ENCODE results near the gene HLA-DQB1. TPM values are rescaled to one million over a fixed set of nuclear protein-coding genes. Genes with fewer than 3 reads are reported as not detected.
A peak's percentile ranks its signal among the peaks of the same experiment; 100 is the strongest.

The HLA-DQB1 gene
- total RNA-seq, 4 donors from 2014 or later: 0.14 to 1.9 (median 1.1) TPM; not detected in 1

- in situ Hi-C loops (cut with MboI; ENCODE audit: low pct_ligation_motif_present in 1 of 4, low pct_unique_long_range_greater_than_20kb in 1 of 4, low sequenced_read_pairs in 3 of 4): no loop called here
- WGBS, 2 donors (ENCODE audit: low coverage in 1 of 2): 9 to 10% methylated on average over 5 to 8 of the region's 8 CpGs
- Histone ChIP-seq H3K27me3 (no peaks in the 10 kb centered on the region), H3K4me3 (peak overlapping the region in 1 of 4 donors; percentile 21), H3K4me1 (no peaks in the 10 kb centered on the region), H3K36me3 (no peaks in the 10 kb centered on the region), H3K9me3 (no peaks in the 10 kb centered on the region), H3K27ac (peak overlapping the region in 2 of 4 donors; percentile 45 to 57)
- DNase-seq: no peak
- no peak for TF ChIP-seq POLR2A (IDR thresholded peaks at IDR 0.05)
- TF ChIP-seq CTCF (IDR thresholded peaks at IDR 0.05): no peak
- no peak for TF ChIP-seq EP300 (IDR thresholded peaks at IDR 0.05; ENCODE audit: low read depth)
- TF ChIP-seq POLR2AphosphoS5 (IDR thresholded peaks at IDR 0.05): no peak
- intact Hi-C loops (cut with DNase I; ENCODE audit: low total_unique reads): no loop called here
Measured at GRCh38 chr6:32609731-32610640, 56.5 kb downstream of the HLA-DQB1 start.

Other genes with a start within 250 kb of the HLA-DQB1 start
- gene HLA-DRA, start 226.8 kb downstream of the HLA-DQB1 start, total RNA-seq: 100 to 1,000 TPM in 2 of 4 donors, 10 to 100 TPM in 2; 37.0 to 202 (median 132) TPM
- gene HLA-DRB5, start 136.4 kb downstream of the HLA-DQB1 start, total RNA-seq: 1 to 10 TPM in 3 of 4 donors, not detected in 1; 1.5 to 7.8 (median 5.2) TPM
- 10 to 100 TPM in 3 of 4 donors, 1 to 10 TPM in 1; 7.9 to 23.8 (median 12.6) TPM for gene HLA-DRB1, start 76.8 kb downstream of the HLA-DQB1 start, total RNA-seq
- 1 to 10 TPM in 2 of 4 donors, under 1 TPM in 1, not detected in 1; 0.41 to 4.5 (median 3.2) TPM for gene HLA-DQA1, start 29.3 kb downstream of the HLA-DQB1 start, total RNA-seq
- 1 to 10 TPM in 1 of 4 donors, not detected in 3; 2.7 TPM for gene HLA-DQA2, start 74.7 kb upstream of the HLA-DQB1 start, total RNA-seq
- gene HLA-DQB2, start 96.9 kb upstream of the HLA-DQB1 start, total RNA-seq: under 1 TPM in 2 of 4 donors, not detected in 2; 0.27 to 0.32 TPM
- 1 to 10 TPM in 1 of 4 donors, not detected in 3; 5.7 TPM for gene HLA-DOB, start 150.3 kb upstream of the HLA-DQB1 start, total RNA-seq
- 10 to 100 TPM; 12.3 to 48.2 (median 27.1) TPM for gene TAP2, start 172.1 kb upstream of the HLA-DQB1 start, total RNA-seq
- 10 to 100 TPM in 3 of 4 donors, 1 to 10 TPM in 1; 9.4 to 95.2 (median 72.6) TPM for gene PSMB8, start 177.4 kb upstream of the HLA-DQB1 start, total RNA-seq
- gene TAP1, start 187.0 kb upstream of the HLA-DQB1 start, total RNA-seq: 10 to 100 TPM; 63.2 to 87.9 (median 75.3) TPM
- 10 to 100 TPM; 14.6 to 44.1 (median 32.9) TPM for gene PSMB9, start 187.5 kb upstream of the HLA-DQB1 start, total RNA-seq